Epidermal melanocyte (primary cell): Measurements from ENCODE around the gene NDUFV3.
"Not testable (repeated sequence)": the region's sequence is repeated elsewhere in the genome, so short reads cannot be mapped to it uniquely, and the experiment has no call there.

ENCODE experiments used
- DNase-seq: peaks from one replicate; pipeline ENCODE4 v3.0.0; 2011; ENCODE audit warnings: low spot score; ENCODE audit not compliant: insufficient read length

NDUFV3 gene

GRCh38 chr21:42855937-42856335 is 37.2 kb upstream of the NDUFV3 start:
- no peak for DNase-seq

- no peak for DNase-seq
These were observed 35.9 kb upstream of the NDUFV3 start for GRCh38 chr21:42857216-42857615.

- no peak for DNase-seq
These were observed 34.8 kb upstream of the NDUFV3 start for GRCh38 chr21:42858185-42858847.

- no peak for DNase-seq
These were observed 33.9 kb upstream of the NDUFV3 start for GRCh38 chr21:42858957-42859890.

GRCh38 chr21:42859891-42860230 is 33.2 kb upstream of the NDUFV3 start:
- DNase-seq = no peak

GRCh38 chr21:42860345-42860744 is 32.8 kb upstream of the NDUFV3 start:
- no peak for DNase-seq

- DNase-seq = no peak
These were observed 31.7 kb upstream of the NDUFV3 start for GRCh38 chr21:42861311-42861847.

- DNase-seq = no peak
These were observed 31.2 kb upstream of the NDUFV3 start for GRCh38 chr21:42861848-42862400.

- no peak for DNase-seq
These were observed 30.2 kb upstream of the NDUFV3 start for GRCh38 chr21:42862774-42863503.

- DNase-seq = no peak
These were observed 29.6 kb upstream of the NDUFV3 start for GRCh38 chr21:42863504-42863870.

GRCh38 chr21:42864286-42864685 is 28.8 kb upstream of the NDUFV3 start:
- no peak for DNase-seq

GRCh38 chr21:42864815-42865775 is 28.0 kb upstream of the NDUFV3 start:
- peak; percentile 49 for DNase-seq

GRCh38 chr21:42865776-42866160 is 27.3 kb upstream of the NDUFV3 start:
- DNase-seq = no peak

- no peak for DNase-seq
These were observed 24.9 kb upstream of the NDUFV3 start for GRCh38 chr21:42868196-42868595.

- no peak for DNase-seq
These were observed 20.0 kb upstream of the NDUFV3 start for GRCh38 chr21:42873096-42873495.

- DNase-seq = not testable (repeated sequence)
These were observed 17.3 kb upstream of the NDUFV3 start for GRCh38 chr21:42875811-42876210.

- no peak for DNase-seq
These were observed 14.5 kb upstream of the NDUFV3 start for GRCh38 chr21:42878678-42878992.

- peak; percentile 99 for DNase-seq
These were observed 13.9 kb upstream of the NDUFV3 start, which contains the start of gene WDR4 for GRCh38 chr21:42878993-42879787. Gene WDR4 (minus strand): TSS chr21:42879539. CDS start chr21:42879495, 44 bp downstream.

- DNase-seq = no peak
These were observed 12.8 kb upstream of the NDUFV3 start for GRCh38 chr21:42880352-42880751.

GRCh38 chr21:42883921-42884320 is 9.2 kb upstream of the NDUFV3 start:
- DNase-seq = no peak
